ENCODE results near the gene FHOD3. TPM values are rescaled to one million over a fixed set of nuclear protein-coding genes. Genes with fewer than 3 reads are reported as not detected.

FHOD3 gene
- total RNA-seq, 1 donor, result 13.0 TPM

- Histone ChIP-seq H2AFZ (ENCODE audit: low read length) (no peak overlapping the region), H3K4me3 (ENCODE audit: insufficient read depth, low read length) (no peak overlapping the region), H3K27ac (ENCODE audit: low read depth, low read length) (no peak overlapping the region), H3K27me3 (ENCODE audit: insufficient read depth, low read length) (no peaks in the 10 kb centered on the region), H3K4me1 (ENCODE audit: insufficient read depth, low read length) (no peaks in the 10 kb centered on the region), H3K9me3 (ENCODE audit: low read depth, low read length) (no peaks in the 10 kb centered on the region), H3K36me3 (ENCODE audit: insufficient read depth, low read length) (no peaks in the 10 kb centered on the region), H3K79me2 (ENCODE audit: insufficient read depth, low read length) (no peaks in the 10 kb centered on the region), H4K20me1 (ENCODE audit: insufficient read depth, low read length) (no peaks in the 10 kb centered on the region), H3K4me2 (ENCODE audit: insufficient read depth, low read length) (no peak overlapping the region)
- DNase-seq (ENCODE audit: insufficient read length, low spot score, missing footprints), result no peak
- no peak for TF ChIP-seq CTCF (IDR thresholded peaks at IDR 0.05; ENCODE audit: extremely low read depth, low read depth, low read length)
Observed at GRCh38 chr18:36465276-36465675, 167.8 kb downstream of the FHOD3 start.

- TF ChIP-seq CTCF (IDR thresholded peaks at IDR 0.05; ENCODE audit: extremely low read depth, low read depth, low read length), result no peak
- no peak overlapping the region for H2AFZ ChIP-seq (ENCODE audit: low read length)
Observed at GRCh38 chr18:36465970-36466369, 168.5 kb downstream of the FHOD3 start.

GRCh38 chr18:36467614-36468013, 170.1 kb downstream of the FHOD3 start:
- no peaks in the 10 kb centered on the region for H3K27me3 ChIP-seq (ENCODE audit: insufficient read depth, low read length)
- H3K9me3 ChIP-seq (ENCODE audit: low read depth, low read length), result no peaks in the 10 kb centered on the region

More at GRCh38 chr18:36465970-36466369, 168.5 kb downstream of the FHOD3 start:
- Histone ChIP-seq H3K27me3 (ENCODE audit: insufficient read depth, low read length) (no peaks in the 10 kb centered on the region), H3K9me3 (ENCODE audit: low read depth, low read length) (no peaks in the 10 kb centered on the region), H3K4me1 (ENCODE audit: insufficient read depth, low read length) (no peaks in the 10 kb centered on the region), H3K79me2 (ENCODE audit: insufficient read depth, low read length) (no peaks in the 10 kb centered on the region), H3K4me2 (ENCODE audit: insufficient read depth, low read length) (no peak overlapping the region), H3K27ac (ENCODE audit: low read depth, low read length) (no peak overlapping the region), H4K20me1 (ENCODE audit: insufficient read depth, low read length) (no peaks in the 10 kb centered on the region), H3K4me3 (ENCODE audit: insufficient read depth, low read length) (no peak overlapping the region), H3K36me3 (ENCODE audit: insufficient read depth, low read length) (no peaks in the 10 kb centered on the region)
- no peak for DNase-seq (ENCODE audit: insufficient read length, low spot score, missing footprints)

GRCh38 chr18:36468161-36468560, 170.6 kb downstream of the FHOD3 start:
- TF ChIP-seq CTCF (IDR thresholded peaks at IDR 0.05; ENCODE audit: extremely low read depth, low read depth, low read length), result no peak
- H3K4me3 ChIP-seq (ENCODE audit: insufficient read depth, low read length), result no peak overlapping the region
- no peak for DNase-seq (ENCODE audit: insufficient read length, low spot score, missing footprints)
- H3K27ac ChIP-seq (ENCODE audit: low read depth, low read length), result no peak overlapping the region
- H4K20me1 ChIP-seq (ENCODE audit: insufficient read depth, low read length), result no peaks in the 10 kb centered on the region
- H3K36me3 ChIP-seq (ENCODE audit: insufficient read depth, low read length), result no peaks in the 10 kb centered on the region
- no peaks in the 10 kb centered on the region for H3K4me1 ChIP-seq (ENCODE audit: insufficient read depth, low read length)
- no peaks in the 10 kb centered on the region for H3K9me3 ChIP-seq (ENCODE audit: low read depth, low read length)
- H2AFZ ChIP-seq (ENCODE audit: low read length), result no peak overlapping the region
- no peak overlapping the region for H3K4me2 ChIP-seq (ENCODE audit: insufficient read depth, low read length)
- H3K27me3 ChIP-seq (ENCODE audit: insufficient read depth, low read length), result no peaks in the 10 kb centered on the region
- H3K79me2 ChIP-seq (ENCODE audit: insufficient read depth, low read length), result no peaks in the 10 kb centered on the region

More at GRCh38 chr18:36467614-36468013, 170.1 kb downstream of the FHOD3 start:
- DNase-seq (ENCODE audit: insufficient read length, low spot score, missing footprints), result no peak
- Histone ChIP-seq H4K20me1 (ENCODE audit: insufficient read depth, low read length) (no peaks in the 10 kb centered on the region), H2AFZ (ENCODE audit: low read length) (no peak overlapping the region), H3K4me2 (ENCODE audit: insufficient read depth, low read length) (no peak overlapping the region), H3K27ac (ENCODE audit: low read depth, low read length) (no peak overlapping the region), H3K79me2 (ENCODE audit: insufficient read depth, low read length) (no peaks in the 10 kb centered on the region), H3K4me1 (ENCODE audit: insufficient read depth, low read length) (no peaks in the 10 kb centered on the region), H3K36me3 (ENCODE audit: insufficient read depth, low read length) (no peaks in the 10 kb centered on the region), H3K4me3 (ENCODE audit: insufficient read depth, low read length) (no peak overlapping the region)
- no peak for TF ChIP-seq CTCF (IDR thresholded peaks at IDR 0.05; ENCODE audit: extremely low read depth, low read depth, low read length)
